ENCODE results near the gene SGSH. TPM values are rescaled to one million over a fixed set of nuclear protein-coding genes. Genes with fewer than 3 reads are reported as not detected.

SGSH gene
- total RNA-seq, 1 experiment from 2014 or later = 28.8 TPM

DNA sequence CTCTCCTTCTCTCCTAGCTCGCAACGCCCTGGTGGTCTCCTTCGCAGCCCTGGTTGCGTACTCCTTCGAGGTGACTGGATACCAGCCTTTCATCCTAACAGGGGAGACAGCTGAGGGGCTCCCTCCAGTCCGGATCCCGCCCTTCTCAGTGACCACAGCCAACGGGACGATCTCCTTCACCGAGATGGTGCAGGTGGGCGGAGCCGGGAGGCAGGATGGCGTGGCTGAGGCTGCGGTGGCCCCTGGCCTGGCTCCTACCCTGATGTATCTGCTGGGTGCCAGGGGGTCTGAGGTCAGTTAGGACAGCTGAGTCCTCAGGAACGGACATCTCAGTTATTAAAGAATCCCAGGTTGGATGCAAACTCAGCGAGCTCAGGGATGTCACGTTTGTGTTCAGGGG is 16.8 kb upstream of the SGSH start:
- no peak for DNase-seq (ENCODE audit: low read depth)
- in situ Hi-C loops (cut with HindIII; ENCODE audit: low pct_unique_long_range_greater_than_20kb, low sequenced_read_pairs) = no loop called here

DNA sequence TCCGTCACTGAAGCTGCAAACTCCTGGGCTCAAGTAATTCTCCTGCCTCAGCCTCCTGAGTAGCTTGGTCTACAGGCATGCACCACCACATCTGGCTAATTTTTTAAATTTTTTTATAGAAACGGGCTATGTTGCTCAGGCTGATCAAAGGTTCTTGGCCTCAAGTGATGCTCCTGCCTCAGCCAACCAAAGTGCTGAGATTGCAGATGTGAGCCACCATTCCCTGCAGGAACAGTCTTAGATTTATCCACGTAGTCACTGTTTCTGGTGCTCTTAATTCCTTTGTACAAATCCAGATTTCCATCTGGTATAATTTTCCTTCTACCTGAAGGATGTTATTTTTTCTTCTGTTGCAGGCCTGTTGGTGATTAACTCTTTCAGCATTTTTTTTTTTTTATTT is 13.1 kb upstream of the SGSH start:
- in situ Hi-C loops (cut with HindIII; ENCODE audit: low pct_unique_long_range_greater_than_20kb, low sequenced_read_pairs) = no loop called here
- no peak for DNase-seq (ENCODE audit: low read depth)

DNA sequence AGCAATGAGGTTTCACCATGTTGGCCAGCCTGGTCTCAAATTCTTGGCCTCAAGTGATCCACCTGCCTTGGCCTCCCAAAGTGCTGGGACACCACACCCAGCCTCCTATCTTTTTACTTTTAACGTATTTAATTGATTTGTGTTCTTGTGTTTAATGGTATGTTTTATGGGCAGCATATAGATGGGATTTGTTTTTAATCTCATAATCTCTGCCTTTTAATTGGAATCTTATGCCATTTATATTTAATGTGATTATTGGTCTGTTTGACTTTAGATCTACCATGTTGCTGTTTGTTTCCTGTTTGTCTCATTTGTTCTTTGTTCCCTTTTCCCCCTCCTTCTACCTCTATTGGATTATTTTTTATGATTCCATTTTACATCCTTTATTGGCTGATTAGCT is 12.3 kb upstream of the SGSH start:
- no peak for DNase-seq (ENCODE audit: low read depth)
- in situ Hi-C loops (cut with HindIII; ENCODE audit: low pct_unique_long_range_greater_than_20kb, low sequenced_read_pairs) = no loop called here

DNA sequence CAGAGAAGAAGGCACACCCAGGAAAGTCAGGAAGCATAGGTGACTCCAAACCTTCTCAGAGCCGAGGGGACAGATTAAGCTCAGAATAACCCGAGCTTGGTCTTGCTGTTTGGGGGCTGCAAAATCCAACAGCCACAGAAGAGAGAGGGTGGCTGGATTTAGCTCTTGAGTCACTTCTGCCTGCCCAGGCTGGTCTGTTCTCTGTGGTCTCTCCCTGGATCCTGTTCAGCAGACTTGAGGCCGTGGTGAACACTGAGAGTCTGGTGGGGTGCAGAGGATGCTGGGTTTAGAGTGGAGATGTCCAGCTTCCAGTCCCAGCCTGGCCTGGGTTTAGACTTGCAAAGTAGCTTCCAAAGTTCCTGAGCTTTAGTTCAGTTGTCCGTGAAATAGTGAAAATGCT is 8.9 kb upstream of the SGSH start:
- in situ Hi-C loops (cut with HindIII; ENCODE audit: low pct_unique_long_range_greater_than_20kb, low sequenced_read_pairs) = no loop called here
- no peak for DNase-seq (ENCODE audit: low read depth)

DNA sequence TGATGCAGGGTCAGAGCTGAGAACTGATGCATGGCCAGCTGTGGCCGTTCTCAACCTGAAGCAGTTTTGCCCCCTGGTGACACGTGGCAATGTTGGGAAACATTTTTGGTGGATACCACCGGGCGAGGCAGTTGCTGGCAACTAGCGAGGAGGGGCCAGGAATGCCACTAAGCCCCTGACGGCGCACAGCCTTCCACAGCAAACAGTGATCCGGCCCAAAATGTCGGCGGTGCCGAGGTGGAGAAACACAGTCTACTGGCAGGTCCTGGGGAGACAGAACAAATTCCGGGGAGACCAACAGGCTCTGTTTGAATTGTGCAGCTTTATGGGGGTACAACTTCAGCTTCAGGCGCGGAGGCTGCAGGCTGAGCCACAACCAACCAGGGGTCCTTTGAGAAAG is 8.3 kb upstream of the SGSH start:
- in situ Hi-C loops (cut with HindIII; ENCODE audit: low pct_unique_long_range_greater_than_20kb, low sequenced_read_pairs) = no loop called here
- no peak for DNase-seq (ENCODE audit: low read depth)

DNA sequence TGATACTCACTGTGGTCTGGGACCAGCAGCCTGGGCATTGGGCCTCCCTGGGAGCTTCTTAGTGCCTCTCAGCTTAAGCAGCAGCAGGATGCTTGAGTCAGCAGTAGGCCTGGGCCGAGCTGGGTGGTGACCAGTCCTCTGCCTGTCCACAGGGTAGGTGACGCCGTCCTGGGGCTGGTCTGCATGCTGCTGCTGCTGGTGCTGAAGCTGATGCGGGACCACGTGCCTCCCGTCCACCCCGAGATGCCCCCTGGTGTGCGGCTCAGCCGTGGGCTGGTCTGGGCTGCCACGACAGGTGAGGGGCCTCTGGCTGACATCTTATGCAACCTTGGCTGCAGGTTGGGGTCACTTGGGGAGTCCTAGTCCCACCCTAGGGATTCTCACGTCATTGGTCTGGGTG is 7.5 kb upstream of the SGSH start:
- DNase-seq (ENCODE audit: low read depth) = no peak
- in situ Hi-C loops (cut with HindIII; ENCODE audit: low pct_unique_long_range_greater_than_20kb, low sequenced_read_pairs) = no loop called here

DNA sequence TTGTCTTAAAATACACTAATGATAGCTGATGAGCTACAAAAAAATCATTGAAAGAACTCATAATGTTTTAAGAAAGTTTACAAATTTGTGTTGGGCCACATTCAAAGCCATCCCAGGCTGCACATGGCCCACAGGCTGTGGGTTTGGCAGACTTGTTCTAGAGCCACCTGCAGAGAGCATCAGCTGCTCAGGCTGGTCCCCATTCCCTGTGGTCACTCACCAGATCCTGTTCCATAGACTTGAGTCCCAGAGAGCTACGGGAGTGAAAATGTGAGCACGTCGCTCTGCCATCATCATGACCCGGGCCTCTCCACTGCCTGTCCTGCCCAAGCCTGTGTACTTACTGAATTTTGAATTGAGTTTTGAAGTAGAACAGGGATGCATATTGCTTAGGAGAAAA is 7.0 kb upstream of the SGSH start:
- in situ Hi-C loops (cut with HindIII; ENCODE audit: low pct_unique_long_range_greater_than_20kb, low sequenced_read_pairs) = no loop called here
- no peak for DNase-seq (ENCODE audit: low read depth)

DNA sequence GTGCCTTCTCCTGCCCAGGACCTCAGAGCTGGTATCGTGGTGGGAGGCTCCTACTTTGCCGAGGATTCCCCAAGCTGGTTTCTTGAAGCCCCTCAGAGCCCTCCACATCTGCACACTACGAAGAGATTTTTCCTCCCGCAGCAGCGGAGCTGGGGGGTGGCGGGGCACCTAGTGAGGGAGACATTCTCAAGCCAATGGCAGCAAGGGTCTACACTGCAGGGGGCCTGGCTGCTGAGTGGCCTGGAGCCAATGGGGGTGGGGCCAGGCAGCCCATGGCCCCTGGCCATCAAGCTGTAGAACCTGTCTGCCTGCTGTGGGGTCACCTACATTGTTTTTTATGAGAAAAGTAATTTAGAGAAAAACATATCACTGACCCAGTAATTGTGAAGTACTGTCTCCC is 5.1 kb upstream of the SGSH start:
- in situ Hi-C loops (cut with HindIII; ENCODE audit: low pct_unique_long_range_greater_than_20kb, low sequenced_read_pairs) = no loop called here
- no peak for DNase-seq (ENCODE audit: low read depth)

DNA sequence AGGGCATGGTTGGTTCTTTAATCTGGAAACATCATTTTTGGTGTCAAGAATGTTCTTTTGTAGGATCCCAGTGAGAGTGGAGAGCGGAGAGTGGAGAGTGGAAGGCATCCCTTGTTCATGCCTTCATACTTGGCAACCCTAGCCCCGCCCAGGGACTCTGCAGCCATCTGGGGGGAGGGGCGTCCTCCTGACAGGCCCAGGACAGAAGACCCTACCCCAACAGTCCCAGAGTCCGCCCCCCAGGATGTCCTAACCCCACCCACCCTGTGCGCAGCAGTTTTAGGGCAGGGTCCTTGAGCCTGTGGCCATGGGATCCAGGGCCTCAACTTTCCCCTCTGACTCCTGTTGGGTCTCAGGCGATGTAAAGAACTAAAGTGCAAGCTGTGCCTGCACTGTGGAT is 4.5 kb upstream of the SGSH start:
- in situ Hi-C loops (cut with HindIII; ENCODE audit: low pct_unique_long_range_greater_than_20kb, low sequenced_read_pairs) = no loop called here
- DNase-seq (ENCODE audit: low read depth) = no peak

DNA sequence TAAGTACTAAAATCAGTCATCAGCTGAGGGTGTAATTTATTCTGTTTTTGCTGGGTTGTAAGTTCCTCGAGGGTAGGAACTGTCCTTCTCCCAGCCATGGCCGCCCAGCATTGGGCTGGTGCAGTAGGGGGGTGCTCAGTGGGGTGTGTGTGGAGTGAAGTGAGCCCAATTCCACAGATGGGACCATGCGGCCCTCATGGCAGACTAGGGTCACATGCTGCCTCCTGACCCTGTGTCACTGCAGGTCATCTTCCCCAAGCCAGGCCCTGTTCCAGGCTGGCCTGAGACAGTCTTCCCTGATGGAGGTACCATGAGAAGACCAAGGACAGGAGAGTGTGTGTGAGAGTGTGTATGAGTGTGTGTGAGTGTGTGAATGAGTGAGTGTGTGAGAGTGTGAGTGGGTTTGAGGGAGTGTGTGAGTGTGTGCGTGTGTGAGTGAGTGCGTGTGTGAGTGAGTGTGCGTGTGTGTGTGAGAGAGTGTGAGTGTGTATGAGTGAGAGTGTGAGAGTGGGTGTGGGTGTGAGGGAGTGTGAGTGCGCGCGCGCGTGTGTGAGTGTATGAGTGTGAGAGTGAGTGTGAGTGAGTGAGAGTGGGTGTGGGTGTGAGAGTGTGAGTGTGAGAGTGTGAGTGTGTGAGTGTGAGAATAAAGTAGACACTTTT is 3.8 kb upstream of the SGSH start:
- in situ Hi-C loops (cut with HindIII; ENCODE audit: low pct_unique_long_range_greater_than_20kb, low sequenced_read_pairs) = no loop called here
- DNase-seq (ENCODE audit: low read depth) = no peak

DNA sequence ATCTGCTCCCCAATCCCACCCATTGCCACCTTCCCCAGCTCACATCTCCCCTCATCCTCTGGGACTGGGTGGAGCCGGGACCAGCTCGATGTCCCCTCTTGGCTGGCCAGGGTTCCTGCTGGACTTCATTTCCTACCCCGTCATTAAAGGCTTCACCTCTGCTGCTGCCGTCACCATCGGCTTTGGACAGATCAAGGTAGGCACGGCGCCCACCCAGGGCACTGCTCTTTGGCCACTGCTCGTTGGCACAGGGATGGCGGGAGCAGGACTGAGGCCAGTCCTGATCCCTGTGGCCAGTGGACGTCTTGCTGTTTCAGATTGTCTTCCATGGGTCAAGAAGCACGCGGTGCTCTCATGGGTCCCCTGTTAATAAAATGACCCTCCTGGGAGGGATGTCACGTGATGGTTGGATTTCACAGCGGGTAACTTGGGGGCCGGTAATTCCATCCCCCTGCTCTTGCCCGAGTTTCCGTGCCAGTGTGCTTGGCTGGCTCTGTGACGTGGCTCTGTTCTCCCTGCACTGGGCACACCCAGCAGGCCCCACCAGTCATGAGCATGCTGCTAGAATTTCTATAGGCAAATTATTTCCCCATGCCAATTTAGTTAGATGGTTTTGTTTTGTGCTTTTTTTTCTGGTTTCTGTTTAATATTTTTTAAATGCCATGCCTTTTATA is 3.1 kb upstream of the SGSH start:
- in situ Hi-C loops (cut with HindIII; ENCODE audit: low pct_unique_long_range_greater_than_20kb, low sequenced_read_pairs) = no loop called here
- no peak for DNase-seq (ENCODE audit: low read depth)

DNA sequence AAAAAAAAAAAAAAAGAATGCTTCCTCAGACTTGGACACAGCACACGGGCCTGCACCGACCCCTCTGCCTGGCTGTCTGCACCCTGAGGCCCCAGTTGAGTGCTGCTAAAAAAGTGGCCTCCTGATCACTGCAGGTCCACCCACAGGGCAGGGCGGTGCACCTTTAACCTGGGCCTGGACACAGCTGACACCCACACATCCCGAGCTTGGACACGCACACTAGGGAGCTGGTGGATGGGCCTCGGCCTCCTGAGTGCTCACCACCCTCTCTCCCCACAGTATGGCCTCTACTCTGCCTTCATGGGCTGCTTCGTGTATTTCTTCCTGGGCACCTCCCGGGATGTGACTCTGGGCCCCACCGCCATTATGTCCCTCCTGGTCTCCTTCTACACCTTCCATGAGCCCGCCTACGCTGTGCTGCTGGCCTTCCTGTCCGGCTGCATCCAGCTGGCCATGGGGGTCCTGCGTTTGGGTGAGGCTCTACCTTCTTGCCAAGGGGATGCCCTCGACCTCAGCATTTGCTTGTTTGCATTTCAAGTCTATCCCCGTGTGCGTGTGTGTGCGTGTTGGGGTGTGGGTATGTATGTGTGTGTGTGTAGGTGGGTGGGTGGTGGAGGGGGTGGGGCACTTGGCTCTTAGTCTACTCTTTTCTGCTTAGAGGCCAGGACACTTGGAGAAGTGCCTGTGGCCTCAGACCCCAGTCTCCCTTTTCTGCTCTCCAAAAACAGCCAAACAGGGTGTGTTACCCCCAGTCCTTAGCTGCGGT is 2.4 kb upstream of the SGSH start:
- no peak for DNase-seq (ENCODE audit: low read depth)
- in situ Hi-C loops (cut with HindIII; ENCODE audit: low pct_unique_long_range_greater_than_20kb, low sequenced_read_pairs) = no loop called here

DNA sequence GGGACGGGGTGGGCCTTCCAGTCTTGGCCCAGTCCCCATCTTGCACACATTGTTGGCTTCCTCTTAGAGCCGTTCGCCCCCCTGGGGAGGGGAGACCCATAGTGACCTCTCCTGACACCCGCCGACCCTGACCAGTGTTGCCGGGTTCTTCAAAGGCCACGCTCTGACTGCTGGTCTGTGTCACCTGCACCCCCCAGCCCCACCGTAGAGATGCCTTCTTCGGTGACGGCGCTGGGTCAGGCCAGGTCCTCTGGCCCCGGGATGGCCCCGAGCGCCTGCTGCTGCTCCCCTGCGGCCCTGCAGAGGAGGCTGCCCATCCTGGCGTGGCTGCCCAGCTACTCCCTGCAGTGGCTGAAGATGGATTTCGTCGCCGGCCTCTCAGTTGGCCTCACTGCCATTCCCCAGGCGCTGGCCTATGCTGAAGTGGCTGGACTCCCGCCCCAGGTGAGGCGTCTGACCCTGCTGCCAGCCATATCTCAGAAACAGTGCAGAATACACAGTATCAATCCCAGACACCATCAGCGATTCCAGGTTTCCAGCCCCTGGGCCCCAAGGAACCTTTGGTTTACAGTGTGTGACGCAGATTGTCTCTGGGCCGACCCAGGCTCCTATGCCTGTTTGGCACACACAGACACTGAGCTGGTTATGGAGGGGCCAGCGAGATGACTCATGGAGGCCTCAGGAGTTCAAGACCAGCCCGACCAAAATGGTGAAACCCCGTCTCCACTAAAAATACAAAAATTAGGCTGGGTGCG is 1.4 kb upstream of the SGSH start:
- in situ Hi-C loops (cut with HindIII; ENCODE audit: low pct_unique_long_range_greater_than_20kb, low sequenced_read_pairs) = no loop called here
- no peak for DNase-seq (ENCODE audit: low read depth)

DNA sequence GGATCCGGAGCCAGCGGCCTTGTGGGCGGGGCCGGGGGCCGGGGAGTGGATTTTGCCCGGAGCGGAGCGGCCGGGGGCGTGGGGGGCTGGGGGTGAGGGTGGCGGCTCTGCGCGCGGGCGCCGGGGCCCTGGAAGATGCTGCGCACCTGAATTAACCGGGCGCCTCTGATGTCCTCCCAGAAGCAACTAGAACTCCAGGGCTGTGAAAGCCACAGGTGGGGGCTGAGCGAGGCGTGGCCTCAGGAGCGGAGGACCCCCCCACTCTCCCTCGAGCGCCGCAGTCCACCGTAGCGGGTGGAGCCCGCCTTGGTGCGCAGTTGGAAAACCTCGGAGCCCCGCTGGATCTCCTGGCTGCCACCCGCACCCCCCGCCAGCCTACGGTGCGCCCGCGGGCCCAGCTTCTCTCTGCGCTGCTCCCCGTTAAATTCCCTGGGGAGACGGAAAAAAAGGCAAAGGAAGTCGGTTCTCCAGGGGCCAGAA is 643 bp upstream of the SGSH start:
- no peak for DNase-seq (ENCODE audit: low read depth)
- in situ Hi-C loops (cut with HindIII; ENCODE audit: low pct_unique_long_range_greater_than_20kb, low sequenced_read_pairs) = no loop called here

DNA sequence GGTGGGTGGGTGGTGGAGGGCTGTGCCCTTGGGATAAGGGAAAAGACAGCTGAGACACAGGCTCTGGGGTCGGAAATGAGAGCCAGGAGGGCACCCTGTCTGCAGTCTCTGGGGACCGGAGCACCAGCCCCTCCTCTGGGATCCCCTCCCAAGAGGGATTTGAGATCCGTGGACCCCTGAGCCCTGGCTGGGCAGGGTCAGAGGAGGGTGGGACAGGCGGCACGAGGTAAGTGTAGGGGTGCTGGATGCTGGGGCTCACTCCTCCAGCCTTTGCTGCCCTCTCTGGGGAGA is 425 bp downstream of the SGSH start:
- DNase-seq (ENCODE audit: low read depth) = no peak
- in situ Hi-C loops (cut with HindIII; ENCODE audit: low pct_unique_long_range_greater_than_20kb, low sequenced_read_pairs) = no loop called here

DNA sequence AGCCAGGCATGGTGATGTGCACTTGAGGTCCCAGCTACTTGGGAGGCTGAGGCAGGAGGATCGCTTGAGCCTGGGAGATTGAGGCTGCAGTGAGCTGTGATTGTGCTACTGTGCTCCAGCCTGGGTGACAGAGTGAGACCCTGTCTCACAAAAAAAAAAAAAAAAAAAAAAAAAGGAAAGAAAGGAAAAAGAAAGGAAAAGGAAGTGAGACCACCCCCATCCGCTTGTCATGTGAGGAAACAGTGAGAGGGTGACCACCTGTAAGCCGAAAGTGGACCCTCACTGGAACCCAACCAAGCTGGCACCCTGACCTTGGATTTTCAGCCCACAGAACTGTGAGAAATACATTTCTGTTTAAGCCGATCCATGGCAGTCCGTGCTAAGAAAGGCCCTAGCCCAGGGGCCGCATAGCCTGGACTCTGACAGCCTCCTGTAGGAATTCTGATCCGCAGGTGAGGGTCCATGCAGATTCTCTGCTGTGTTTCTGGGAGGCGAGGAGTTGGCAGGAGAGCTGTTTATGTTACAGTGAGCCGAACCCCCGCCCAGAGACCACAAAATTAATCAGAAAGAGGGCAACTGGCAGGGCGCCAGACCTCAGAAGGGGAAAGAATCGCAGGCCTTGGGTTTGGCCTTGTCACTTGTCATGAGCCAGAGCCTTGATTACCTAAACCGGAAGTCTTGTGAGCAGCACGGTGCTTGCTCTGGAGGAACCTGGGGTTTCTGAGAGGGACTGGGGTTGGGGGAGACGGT is 945 bp downstream of the SGSH start:
- DNase-seq (ENCODE audit: low read depth) = peak; percentile 88
- in situ Hi-C loops (cut with HindIII; ENCODE audit: low pct_unique_long_range_greater_than_20kb, low sequenced_read_pairs) = no loop called here

DNA sequence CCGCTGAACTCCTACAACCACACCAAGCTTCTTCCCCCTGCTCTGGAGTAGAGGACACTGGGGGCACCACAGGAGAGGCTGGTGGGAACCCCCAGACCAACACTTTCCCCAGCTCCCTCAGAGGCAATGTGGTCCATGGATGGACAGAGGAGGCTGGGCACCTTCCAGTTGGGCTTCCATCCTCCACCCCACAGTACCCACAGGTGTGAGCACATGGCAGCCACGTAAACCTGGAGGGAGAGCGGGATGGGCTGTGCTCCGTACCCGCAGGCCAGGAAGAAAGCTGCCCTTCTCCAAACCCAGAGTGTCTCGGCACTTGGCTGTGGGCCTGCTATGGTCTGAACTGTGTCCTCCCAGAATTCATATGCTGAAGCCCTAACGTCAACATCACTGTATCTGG is 1.7 kb downstream of the SGSH start:
- in situ Hi-C loops (cut with HindIII; ENCODE audit: low pct_unique_long_range_greater_than_20kb, low sequenced_read_pairs) = no loop called here
- no peak for DNase-seq (ENCODE audit: low read depth)

DNA sequence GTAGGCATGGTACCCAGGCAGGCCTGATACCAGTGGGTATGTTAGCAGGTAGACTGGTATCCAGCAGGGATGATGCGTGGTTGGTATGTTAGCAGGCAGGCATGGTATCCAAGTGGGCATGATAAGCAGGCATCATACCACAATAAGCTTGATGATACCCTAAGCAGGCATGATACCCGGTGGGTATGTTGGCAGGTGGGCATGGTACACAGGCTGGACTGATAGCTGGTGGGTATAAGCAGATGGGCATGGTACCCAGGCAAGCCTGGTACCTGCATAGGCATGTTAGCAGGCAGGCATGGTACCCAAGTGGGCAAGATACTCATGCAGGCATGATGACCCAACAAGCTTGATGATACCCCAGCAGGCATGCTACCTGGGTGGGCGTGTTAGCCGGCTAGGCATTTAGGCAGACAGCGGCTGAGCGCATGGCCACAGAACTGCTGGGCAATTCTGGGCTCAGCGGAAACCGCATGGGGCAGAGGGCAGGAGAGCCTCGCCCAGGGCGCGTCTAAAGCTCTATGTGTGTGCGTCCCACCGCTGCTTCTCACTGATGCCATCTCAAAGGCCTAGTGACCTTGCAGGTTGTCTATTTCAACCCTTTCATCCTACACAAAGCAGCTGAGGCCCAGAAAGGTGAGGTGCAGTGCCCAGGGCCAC is 2.3 kb downstream of the SGSH start:
- in situ Hi-C loops (cut with HindIII; ENCODE audit: low pct_unique_long_range_greater_than_20kb, low sequenced_read_pairs) = no loop called here
- DNase-seq (ENCODE audit: low read depth) = no peak

Measured in Caki2 (cell line).